Gastroesophageal sphincter (tissue), 3 donors: Measurements from ENCODE around the gene ROBO1.

Source experiments
- POLR2A ChIP-seq, 2 donors: fragments of 450-650 bp; IDR thresholded peaks; one replicate each; pipeline ENCODE4 v1.6.1; 2017; ENCODE audit warnings: antibody characterized with exemption in 2 of 2, mild to moderate bottlenecking in 2 of 2, moderate library complexity in 1 of 2
- TF ChIP-seq, protein P1 (sequence below), 4 experiments: fragments of 200-600 bp in 2 of 4; fragments of 450-650 bp in 2 of 4; sonication (generic) in 1 of 4; IDR thresholded peaks; one replicate each; pipeline ENCODE4 v1.5.1; 2017 to 2019; ENCODE audit warnings: antibody characterized with exemption in 4 of 4, mild to moderate bottlenecking in 2 of 4, moderate library complexity in 2 of 4

DNA sequence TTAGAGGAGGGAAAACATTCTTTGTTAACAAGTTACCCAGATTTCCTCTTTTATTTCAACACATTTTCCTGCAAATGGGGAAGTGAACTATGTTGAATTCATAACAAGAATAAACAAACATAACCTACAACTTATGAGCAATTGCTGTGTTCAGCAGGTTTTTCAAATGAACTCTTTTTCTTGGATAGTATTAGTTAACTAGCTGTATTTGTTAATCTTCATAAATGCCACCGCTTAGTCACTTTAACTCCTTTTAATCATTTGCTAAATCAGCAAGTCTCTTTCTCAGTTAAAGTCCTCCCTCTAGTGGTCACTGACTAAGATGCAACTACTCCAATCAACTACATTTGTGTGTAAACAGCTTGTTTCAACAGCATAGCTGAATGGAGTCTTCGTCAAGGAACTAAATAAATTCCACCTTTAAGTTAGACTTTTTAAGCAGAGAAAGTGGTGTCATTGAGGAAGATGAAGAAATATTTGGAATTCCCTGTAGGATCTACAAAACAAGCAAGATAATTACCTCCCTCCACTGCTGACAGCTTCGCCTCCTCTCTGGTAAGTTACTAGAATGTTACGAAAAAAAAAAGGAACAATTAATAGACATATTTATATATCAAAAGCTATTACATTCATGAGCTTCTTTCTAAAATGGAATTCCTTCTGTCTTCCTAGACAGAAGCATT, 1122.0 kb downstream of the ROBO1 start:
- TF ChIP-seq, protein P1, sequence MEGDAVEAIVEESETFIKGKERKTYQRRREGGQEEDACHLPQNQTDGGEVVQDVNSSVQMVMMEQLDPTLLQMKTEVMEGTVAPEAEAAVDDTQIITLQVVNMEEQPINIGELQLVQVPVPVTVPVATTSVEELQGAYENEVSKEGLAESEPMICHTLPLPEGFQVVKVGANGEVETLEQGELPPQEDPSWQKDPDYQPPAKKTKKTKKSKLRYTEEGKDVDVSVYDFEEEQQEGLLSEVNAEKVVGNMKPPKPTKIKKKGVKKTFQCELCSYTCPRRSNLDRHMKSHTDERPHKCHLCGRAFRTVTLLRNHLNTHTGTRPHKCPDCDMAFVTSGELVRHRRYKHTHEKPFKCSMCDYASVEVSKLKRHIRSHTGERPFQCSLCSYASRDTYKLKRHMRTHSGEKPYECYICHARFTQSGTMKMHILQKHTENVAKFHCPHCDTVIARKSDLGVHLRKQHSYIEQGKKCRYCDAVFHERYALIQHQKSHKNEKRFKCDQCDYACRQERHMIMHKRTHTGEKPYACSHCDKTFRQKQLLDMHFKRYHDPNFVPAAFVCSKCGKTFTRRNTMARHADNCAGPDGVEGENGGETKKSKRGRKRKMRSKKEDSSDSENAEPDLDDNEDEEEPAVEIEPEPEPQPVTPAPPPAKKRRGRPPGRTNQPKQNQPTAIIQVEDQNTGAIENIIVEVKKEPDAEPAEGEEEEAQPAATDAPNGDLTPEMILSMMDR (IDR thresholded peaks at IDR 0.05) = peak; percentile 70 to 82 (median 78)
- no peak for TF ChIP-seq POLR2A (IDR thresholded peaks at IDR 0.05)
